ENCODE measurements around the gene FCN1. TPM values are rescaled to one million over a fixed set of nuclear protein-coding genes. Genes with fewer than 3 reads are reported as not detected.

FCN1 gene
- total RNA-seq, 1 donor from 2014 or later = 0.12 TPM

DNA sequence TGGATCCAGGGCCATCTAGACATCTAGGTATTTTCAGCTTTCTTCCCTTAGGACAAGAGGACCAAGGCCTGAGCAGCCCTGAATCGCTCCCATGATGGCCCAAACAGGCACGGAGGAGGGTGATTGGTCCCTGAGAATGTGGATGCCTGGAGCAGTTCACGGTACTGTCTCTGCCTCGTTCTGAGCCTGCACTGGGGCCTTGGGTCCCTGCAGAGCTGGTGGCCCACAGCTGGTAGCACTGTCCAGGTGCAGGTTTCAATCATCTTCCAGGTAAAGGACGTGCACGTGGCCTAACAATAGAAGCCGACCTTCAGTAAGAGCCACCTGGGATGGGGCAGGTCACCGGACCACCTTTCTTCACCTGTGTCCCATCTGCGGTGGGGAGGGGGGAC is 19.4 kb upstream of the FCN1 start:
- ATAC-seq = no peak

DNA sequence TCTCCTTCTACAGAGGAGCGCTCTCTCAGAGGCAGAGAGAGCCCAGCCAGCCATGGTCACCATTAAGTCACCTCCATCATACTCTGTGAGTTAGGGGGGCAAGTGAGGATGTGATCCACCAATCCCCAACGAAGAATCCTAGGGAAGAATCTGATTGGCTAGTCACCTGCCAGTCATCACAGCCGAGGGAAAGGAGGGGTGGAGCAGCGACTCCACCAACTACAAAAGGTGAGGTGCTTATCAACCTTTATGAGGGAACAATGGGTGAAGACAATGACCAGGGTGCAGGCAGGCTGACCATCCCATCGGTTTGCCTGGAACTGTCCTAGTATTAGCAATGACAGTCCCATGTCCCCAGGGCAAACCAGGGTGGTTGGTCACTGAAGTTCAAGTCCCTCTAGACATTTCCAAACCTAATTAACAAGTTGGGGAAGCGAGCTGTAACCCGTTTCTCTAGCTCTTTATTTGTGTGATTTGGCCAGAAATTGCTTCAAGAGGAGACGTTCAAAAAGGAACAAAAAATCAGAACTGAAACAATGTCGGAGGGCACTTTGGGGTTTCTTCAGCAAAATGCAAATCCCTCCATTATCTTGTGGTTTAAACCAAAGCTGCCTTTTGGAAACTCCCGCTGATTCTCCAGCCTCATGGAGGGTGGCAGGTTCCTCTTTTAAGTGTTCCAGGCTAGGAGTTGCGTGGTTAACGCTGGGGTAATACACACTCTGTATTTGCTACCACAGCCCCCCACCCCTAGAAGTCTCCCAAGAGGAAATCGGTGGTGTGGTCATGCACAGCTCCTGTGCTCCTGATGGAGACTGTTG is 18.8 kb upstream of the FCN1 start:
- no peak for ATAC-seq

DNA sequence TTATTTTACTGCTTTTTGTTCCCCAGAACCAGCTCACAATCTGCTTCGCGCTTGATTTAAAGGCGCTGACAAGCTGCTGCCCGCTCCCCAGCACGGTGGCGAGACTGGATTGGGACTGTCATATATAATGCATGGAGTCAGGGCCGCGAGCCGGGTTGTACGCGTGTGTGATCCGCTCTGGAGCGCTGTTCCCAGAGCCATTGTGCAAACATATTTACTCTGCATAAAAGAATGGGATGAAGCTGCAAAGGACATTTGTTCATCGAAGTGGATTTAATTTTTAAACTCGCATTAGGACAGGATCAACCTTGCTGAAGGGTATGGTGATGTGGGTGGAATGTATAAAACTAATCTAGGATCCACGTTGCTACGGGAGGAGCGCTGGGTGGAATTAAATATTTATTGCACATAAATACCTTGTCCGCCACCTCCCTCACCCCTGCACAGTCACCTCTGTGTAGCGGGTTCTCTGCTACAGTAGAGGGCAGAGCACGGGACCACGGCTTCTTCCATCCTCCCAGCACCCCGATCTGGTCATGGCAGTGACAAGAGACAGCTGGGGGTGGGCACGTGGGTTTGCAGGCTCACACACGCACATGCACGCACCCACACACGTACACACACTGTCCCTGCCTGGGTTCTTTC is 18.1 kb upstream of the FCN1 start:
- ATAC-seq = no peak

DNA sequence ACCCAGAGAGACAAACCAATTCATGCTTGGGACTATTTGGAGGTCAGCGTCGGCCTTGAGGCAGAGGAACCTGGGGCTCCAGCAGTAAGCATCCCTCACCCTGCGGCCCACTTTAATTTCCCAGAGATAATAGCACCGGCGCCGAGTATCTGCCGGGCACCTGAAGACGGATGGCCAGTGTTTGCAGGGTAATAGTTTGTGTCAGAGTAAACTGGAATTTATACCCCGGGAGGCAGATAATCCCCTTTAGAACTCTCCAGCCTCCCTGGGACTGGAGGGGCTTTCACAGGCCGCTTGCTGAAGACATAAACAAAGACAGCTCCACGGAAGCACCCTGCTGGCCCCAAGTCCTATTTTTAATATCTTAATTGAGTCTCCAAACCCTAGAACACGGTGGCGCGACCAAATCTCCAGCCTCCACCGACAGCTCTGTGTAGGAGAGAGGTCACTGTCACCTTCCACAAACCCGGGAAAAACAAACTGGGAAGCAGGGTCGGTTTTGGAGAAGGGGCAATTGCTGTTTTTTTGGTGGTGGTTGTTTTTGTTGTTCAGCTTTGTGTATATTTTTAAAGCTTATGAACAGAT is 17.4 kb upstream of the FCN1 start:
- ATAC-seq = no peak

DNA sequence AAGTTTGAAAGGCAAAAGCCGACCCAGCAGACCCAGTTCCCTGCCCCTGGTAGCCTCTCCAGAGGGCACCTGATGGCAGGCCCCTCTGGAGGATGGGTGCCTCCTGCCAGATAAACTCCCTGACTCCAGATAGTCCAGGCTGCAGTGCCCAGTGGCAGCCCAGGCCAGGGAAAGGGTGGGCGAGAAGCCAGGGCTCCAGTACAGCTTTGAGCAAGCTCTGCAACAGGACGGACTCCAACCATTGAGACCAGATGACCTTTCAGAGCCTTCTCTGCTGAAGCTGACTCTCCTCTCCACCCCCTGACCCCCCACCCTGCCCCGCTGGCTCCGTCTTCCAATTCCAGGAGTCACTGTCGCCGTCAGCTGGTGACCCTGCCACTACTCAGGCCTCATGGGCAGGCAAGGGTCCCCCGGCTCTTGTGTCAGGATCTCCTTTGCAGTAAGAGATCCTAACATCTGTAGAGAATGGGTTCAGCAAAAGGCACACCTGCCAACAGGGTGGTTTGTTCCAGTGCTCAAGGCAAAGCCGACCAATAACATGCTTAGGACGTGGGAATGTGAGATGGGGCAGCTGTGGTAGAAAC is 15.5 kb upstream of the FCN1 start:
- no peak for ATAC-seq

DNA sequence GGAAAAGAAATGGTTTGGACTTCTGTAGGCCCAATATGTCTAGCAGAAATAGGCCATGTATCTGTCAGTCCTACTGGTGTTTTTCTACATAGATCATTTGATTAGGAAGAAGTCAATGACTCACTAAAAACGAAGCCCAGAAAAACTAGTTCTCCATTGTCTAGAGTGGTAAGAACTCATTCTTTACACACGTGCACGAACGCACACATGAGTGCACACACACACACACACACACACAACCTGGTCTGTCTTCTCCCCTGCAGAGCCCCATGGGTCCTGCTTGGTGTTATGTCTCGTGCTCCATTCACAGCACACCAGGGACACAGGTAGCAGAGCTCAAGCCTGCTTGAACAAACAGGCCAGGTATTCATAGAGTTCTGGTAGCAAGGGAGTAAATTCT is 14.9 kb upstream of the FCN1 start:
- no peak for ATAC-seq

DNA sequence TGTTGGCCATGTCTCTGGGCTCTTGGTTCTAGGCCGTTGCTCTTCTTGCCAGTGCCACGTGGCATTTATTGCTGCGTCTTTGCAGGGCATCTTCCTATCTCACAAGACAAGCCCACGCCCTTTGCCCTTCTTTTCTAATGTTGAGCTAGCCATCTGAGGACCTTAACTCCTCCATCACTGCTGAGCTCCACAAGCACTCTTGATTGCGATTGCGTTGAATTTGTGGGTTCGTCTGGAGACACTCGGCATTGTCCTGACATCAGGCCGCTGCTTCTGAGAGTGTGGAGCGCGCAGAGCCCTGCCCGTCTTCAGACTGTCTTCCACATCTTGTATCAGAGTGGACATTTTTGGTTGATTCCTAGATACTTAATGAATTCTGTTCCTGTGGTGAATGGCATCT is 14.5 kb upstream of the FCN1 start:
- ATAC-seq = no peak

DNA sequence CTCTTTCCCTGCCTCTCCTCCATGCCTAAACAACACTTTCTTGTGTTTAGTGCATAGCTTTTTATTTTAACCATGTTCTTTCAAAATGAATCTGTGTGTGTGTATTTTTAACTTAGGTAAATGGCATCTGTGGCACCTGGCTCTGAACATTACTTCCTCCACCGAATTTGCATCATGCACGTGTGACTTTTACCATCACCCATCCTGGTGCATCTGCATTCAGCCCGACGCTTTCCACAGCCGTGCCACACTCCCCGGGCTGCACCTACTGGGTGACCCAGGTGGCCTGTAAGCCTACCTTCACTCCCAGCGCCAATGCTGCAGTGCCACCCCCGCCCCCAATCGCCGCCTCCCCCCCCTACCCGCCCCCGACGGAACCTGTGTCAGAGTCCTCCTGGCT is 12.7 kb upstream of the FCN1 start:
- ATAC-seq = no peak

DNA sequence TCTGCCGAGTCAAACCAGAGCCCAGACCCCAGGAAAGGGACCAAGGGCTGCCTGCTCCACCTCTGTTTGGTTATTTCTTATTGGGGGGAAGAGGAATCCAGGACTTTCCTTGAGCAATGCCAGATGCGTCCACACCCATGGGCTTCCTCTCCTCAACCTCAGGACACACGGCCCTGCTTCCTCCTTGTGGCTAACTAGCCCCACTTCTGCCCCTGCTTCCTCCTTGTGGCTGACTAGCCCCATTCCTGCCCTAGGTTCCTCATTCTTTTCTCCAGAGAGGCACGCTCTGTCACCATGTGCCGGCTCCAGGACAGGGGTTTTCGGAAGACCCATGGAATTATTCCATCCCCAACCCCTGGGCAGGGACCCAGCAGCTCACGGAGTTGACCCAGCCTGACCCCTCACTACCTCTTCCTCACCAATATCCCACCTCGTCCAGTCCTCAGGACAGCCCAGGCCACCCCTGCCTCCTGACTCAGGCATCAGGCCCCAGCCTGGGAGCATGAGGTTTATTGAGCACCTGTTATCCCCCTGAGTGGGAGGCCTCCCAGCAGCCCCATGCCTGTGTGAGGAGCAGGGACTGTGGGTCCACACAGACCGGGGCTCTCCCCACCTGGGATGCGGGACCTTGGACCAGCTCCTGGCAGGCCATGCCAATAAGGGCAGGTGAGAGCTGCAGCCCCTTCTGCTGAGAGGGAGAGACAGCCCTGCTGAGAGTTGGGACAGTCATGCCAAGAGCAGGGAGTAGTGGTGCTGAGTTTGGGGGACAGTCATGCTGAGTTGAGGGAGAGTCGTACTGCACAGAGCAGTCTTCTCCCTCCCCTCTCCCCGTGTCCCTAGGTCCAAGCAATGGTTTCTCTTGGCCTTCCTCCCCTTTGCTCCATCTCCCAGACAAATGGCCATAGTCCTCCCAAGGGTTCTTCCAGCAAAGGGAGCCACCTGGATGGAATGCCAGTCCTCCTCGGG is 11.8 kb upstream of the FCN1 start:
- ATAC-seq = peak; percentile 55

DNA sequence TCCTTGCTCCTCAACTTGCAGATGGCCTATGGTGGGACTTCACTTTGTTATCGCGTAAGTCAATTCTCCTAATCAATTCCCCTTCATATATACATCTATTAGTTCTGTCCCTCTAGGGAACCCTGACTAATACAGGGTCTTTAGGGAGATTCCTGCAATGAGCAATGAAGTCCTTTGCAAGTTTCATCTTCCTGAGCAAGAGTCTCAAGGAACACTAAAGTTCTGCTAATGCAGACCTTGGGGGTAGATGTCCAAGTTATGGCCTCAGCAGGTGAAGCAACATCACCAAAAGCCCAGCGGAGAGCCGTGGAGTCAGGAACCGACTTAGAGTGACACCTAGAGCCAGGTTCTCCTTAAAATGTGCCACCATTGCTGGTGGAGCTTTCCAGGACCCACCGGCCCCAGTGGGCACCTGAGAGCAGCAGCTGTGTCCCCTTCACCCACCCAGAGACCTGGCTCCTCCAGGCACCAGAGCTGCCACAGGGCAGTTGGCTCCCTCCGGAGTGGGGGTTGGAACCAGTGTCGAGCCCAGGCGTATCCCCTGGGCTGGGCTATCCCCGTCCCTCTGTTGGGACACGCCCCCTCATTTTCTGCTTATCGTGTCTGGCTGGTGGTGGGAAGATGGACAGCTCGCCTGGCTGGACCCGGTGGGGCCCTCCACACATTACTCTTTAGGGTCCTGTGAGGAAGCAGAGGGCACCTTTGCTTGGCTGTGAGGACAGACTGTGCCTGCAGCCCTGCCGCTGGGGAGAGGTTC is 10.9 kb upstream of the FCN1 start:
- peak; percentile 10 for ATAC-seq

DNA sequence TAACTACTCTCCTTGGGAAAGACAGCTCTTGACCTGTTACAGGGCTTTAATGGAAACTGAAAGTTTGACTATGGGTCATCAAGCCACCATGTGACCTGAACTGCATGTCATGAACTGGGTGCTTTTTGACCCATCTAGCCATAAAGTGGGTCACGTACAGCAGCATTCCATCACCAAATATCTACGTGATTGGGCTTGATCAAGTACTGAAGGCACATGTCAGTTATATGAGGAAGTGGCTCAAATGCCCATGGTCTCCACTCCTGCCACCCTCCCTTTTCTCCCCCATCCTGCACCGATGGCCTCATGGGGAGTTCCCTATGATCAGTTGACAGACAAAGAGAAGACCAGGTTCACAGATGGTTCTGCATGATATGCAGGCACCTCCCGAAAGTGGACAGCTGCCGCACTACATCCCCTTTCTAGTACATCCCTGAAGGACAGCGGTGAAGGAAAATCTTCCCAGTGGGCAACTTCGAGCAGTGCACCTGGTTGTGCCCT is 7.3 kb upstream of the FCN1 start:
- no peak for ATAC-seq

DNA sequence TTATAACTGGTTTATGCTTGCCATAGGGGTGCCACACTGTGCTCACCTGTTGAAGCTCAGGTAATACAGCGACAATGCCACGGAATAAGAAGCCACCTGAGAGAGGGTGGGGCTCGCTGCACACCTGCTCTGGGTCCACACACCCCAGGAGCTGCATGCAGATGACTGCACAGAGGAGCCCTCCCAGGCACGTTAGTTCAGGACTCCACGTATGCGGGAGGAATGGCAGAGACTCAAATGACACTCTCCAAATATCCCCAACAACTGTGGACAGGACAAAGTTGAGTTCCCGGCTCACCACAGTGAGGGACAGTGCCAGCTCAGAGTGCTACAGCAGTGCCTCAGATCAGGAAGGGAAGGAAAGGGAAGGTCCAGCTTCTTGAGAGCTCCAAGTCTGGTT is 5.8 kb upstream of the FCN1 start:
- no peak for ATAC-seq

DNA sequence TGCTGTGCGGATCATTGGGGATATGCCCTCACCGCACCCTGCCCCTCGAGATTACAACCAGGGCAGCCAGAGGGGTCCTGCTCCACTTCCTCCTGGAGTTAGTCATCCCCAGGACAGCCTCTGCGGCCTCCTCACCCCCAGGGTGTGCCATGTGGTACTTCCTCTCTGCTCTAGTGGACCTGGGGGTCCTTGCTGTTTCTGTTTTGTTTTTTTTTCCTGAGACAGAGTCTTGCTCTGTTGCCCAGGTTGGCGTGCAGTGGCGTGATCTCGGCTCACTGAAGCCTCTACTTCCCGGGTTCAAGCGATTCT is 5.2 kb upstream of the FCN1 start:
- ATAC-seq = no peak

DNA sequence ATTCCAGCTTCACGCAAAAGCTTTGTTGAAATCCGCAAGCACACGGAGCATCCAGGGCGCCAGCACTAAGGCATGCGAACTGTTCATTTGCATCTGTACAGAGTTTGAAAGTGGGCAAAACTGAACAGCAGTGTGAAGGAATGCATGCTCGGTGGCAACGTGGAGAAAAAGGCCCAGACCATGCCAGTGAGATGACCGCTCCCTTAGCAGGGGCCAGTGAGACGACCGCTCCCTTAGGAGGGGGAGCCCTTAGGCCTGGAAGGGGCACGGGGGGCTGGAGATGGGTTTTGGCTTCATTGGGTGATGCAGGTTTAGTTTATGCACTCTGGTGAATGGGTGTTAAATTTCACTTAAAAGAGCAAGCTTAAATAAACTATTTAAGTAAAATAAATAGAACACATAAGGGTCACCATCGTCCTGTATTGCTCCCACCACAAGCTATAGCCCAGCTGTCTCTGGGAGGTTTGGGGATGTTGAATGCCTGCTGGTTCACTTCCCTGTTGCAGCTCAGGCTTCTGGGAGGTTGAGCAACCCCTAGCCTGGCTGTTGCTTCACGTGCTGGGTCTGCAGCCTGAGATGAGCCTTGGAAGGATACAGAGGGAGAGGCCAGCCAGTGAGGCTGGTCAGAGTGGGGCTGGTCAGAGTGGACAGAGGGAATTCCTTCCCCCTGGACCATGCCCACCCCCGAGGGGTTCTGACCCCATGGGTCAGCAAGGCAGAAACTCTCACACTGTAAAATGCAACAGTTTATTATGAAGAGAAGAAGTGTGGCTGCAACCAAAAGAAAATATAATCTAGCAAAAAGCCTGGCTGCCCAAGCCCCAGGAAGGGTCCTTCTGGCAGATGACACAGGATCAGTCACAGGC is 4.6 kb upstream of the FCN1 start:
- no peak for ATAC-seq

DNA sequence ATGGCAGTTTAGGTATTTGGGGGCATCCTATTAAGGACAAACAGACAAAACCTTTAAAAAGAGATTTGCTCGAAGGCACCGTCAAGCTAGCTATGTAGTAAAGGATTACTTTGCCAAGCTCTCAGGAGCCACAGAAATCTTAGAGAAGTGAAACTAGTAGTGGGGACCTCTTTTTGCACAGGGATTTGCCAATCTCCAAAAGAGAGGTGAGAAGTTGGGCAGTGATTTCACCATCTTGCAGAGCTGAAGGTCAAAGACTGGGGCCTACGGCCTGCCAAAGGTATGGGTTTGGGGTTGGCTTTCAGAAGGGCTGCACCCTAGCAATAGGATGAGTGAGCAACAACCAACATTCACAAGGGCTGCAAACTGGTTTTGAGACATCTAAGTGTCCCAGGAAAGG is 1.6 kb upstream of the FCN1 start:
- ATAC-seq = no peak

DNA sequence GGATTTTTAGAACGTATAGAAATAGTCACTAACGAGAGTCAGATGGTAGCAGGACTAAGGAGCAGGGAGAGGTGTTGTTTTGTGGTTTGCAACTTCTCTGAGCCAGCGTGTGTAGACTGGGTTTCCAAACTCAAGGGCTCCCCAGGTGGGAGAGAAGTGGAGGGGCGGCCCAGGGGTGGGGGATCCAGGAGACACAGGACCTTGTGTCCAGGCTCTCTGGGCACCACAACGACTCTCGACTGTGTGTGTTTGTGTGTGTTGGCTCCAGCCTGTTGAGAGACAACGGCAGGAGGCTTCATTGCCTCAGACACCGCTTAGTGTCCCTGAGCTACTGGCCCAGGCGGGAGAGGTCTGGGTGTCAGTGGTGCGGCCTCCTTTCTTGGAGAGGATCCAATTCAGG is 934 bp upstream of the FCN1 start:
- ATAC-seq = no peak

DNA sequence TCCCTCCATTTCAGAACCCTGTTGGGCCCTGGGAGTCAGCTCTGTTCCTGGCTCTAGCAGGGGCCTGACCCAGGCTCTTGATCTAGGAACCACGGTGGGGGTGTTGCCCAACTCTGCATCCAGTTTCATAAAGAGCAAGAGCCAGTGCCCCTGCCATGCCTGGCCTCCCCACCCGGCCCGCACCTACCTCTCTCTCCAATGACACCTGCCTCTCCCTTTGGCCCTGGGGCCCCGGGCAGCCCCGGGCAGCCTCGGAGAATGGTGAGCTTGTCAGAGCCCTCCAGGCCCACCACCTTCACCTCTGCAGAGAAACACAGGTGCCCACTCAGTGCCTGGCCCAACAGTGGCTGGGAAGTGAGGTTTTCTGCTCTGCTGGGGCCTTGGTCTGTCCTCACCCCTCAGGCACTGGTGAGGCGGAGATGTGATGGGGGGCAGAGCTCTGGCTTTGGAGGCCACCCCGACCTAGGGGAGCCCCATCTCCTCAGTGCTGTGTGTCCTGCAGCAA is 1.5 kb downstream of the FCN1 start:
- no peak for ATAC-seq

DNA sequence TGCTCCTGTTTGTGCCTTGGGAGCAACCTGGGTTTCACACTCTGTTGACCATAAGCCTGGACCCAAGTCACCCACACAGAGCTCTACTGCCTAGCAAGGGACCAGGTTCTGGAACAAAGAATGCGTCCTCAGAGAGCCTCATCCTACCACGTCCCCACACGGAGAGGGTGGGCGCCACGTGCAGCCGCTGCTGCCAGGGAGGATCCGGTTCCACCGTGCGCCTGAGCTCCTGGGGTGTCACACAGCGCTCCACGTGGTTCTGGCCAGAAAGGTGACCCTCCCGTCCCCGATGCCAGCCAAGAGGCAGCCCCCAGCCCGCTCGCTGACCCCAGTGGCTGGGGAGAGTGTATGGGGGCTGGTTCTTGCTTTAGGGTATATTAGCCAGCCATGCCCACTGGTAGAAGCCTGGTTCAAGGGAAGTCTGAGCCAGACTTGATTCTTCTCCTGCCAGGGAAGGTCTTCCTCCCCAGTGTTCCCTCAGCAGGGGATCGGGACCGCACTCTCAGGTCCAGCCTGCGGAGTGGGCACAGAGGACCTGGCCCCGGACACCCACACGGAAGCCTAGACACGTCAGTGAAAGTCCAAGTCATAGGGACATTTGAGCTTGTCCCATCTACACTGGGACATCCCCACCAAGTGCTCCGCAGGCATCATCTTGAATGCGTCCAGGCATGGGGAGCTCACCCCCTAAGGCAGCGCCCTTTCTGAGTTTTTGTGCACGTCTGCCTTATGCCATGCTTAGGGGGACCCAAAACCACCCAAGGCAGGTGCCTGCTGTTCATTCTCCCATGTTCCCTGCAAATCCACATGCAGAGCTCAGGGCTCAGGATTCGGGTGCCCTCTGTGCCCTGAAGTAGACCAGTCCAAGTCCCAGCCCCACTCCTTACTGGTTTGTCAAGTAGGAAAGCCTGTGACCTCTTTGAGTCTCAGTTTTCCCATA is 2.4 kb downstream of the FCN1 start:
- no peak for ATAC-seq

DNA sequence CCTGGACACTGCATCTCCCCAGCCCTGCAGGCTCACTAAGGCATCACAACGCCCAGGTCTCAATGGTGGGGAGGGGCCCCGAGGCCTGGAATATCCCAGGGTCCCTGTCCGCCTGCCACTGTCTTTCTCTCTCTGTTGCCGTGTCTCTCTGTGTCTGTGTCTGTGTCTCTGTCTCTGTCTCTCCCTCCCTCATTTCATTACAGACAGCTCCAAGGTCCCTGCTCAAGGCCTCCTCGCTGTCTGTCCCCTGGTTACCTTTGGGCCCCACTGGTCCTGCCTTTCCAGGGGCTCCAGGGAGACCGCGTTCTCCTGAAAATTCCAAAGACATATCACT is 3.2 kb downstream of the FCN1 start:
- ATAC-seq = no peak

Data from esophagus mucosa (tissue), 1 donor.